ENCODE data around the gene CENPO.

GRCh38 chr2:24852026-24852425, 58.8 kb downstream of the CENPO start:
- TF ChIP-seq POLR2A (IDR thresholded peaks at IDR 0.05; ENCODE audit: low read length) (no peak), CTCF (IDR thresholded peaks at IDR 0.05) (no peak), PHF8 (IDR thresholded peaks at IDR 0.05; ENCODE audit: borderline replicate concordance, low read depth) (no peak), REST (IDR thresholded peaks at IDR 0.05) (no peak), HOXA7 (CRISPR knock-in tag; IDR thresholded peaks at IDR 0.05) (no peak), MAX (IDR thresholded peaks at IDR 0.05) (no peak), HDAC2 (IDR thresholded peaks at IDR 0.05) (no peak), JUN (IDR thresholded peaks at IDR 0.05) (no peak), EHMT2 (IDR thresholded peaks at IDR 0.05; ENCODE audit: low read depth) (no peak), BCL3 (IDR thresholded peaks at IDR 0.05) (no peak), USF2 (IDR thresholded peaks at IDR 0.05) (no peak), RAD21 (conservative IDR thresholded peaks at IDR 0.05 in 1 of 2, IDR thresholded peaks at IDR 0.05 in 1 of 2) (no peak)
